HepG2 (cell line): ENCODE measurements around the gene HSPB7. TPM values are rescaled to one million over a fixed set of nuclear protein-coding genes. Genes with fewer than 3 reads are reported as not detected.

Experiments
- FOXK2 ChIP-seq: fragments of 450-650 bp; IDR thresholded peaks from 2 replicates; pipeline ENCODE4 v1.6.1; 2016
- HDAC2 ChIP-seq: sonication (generic); formaldehyde crosslinking; IDR thresholded peaks from 2 replicates; pipeline ENCODE4 v1.4.0; 2020; ENCODE audit warnings: missing genetic modification reagents
- MLXIP ChIP-seq: sonication (generic); formaldehyde crosslinking; IDR thresholded peaks from 2 replicates; pipeline ENCODE4 v1.9.0; 2021; ENCODE audit warnings: missing genetic modification reagents, borderline replicate concordance
- NR3C1 ChIP-seq: sonication (generic); formaldehyde crosslinking; IDR thresholded peaks from 2 replicates; pipeline ENCODE4 v1.4.0; 2020; ENCODE audit warnings: missing genetic modification reagents
- PAXIP1 ChIP-seq: sonication (generic); formaldehyde crosslinking; conservative IDR thresholded peaks from 2 replicates; pipeline ENCODE4 v1.4.0; 2020; ENCODE audit warnings: mild to moderate bottlenecking, missing genetic modification reagents, moderate library complexity
- SMC3 ChIP-seq: IDR thresholded peaks from 2 replicates; pipeline ENCODE4 v1.6.1; 2011; ENCODE audit warnings: low read length, improper control_type of control experiment
- TCF7 ChIP-seq: sonication (generic); IDR thresholded peaks from 2 replicates; pipeline ENCODE4 v1.6.1; 2016; ENCODE audit warnings: antibody characterized with exemption, low read depth
- YY1 ChIP-seq: IDR thresholded peaks from 2 replicates; pipeline ENCODE4 v1.6.1; 2011; ENCODE audit warnings: low read length, low read depth, moderate library complexity, mild to moderate bottlenecking; ENCODE audit not compliant: insufficient read depth, insufficient replicate concordance
- ZNF180 ChIP-seq: sonication (generic); formaldehyde crosslinking; IDR thresholded peaks from 2 replicates; pipeline ENCODE4 v1.4.0; 2020; ENCODE audit warnings: low read depth, missing genetic modification reagents, borderline replicate concordance
- ZNF317 ChIP-seq: sonication (generic); formaldehyde crosslinking; IDR thresholded peaks from 2 replicates; pipeline ENCODE4 v1.5.0; 2020; ENCODE audit warnings: mild to moderate bottlenecking, missing genetic modification reagents
- ZNF746 ChIP-seq: sonication (generic); formaldehyde crosslinking; IDR thresholded peaks from 2 replicates; pipeline ENCODE4 v1.8.0; 2022; ENCODE audit warnings: mild to moderate bottlenecking, missing genetic modification reagents
- polyA plus RNA-seq, 8 experiments: library from polyadenylated mRNA; depleted of rRNA in 3 of 8; stranded (reverse) in 7 of 8; unstranded in 1 of 8; fragments of >200 nt; fragmentation: Illumina TruSeq in 4 of 8; extraction: Trizol in 4 of 8; gene quantifications; 2 replicates each; pipeline versions ENCODE4 v1.2.1 to v1.2.3, GENCODE V29; 2011 to 2016; ENCODE audit warnings: low read depth in 4 of 8, missing spikeins in 1 of 8, mixed read lengths in 1 of 8; ENCODE audit not compliant: insufficient read depth in 1 of 8
- total RNA-seq, 5 experiments: library from RNA; depleted of rRNA; stranded (reverse); fragments of >200 nt; fragmentation: Illumina TruSeq; extraction: Trizol; gene quantifications; 2 replicates each; pipeline ENCODE4 v1.2.3, GENCODE V29; 2016; ENCODE audit warnings: low read depth in 1 of 5

HSPB7 gene
- total and polyA plus RNA-seq, 2 of the 13 experiments (the other 11 are each of a cell fraction or from before 2014, with no cell fraction given), result 0.20 TPM; not detected in 1

GRCh38 chr1:16043950-16044349, 26.1 kb upstream of the HSPB7 start (continued):
- TF ChIP-seq MLXIP (CRISPR knock-in tag), result no peak
- TF ChIP-seq TCF7, result no peak
- no peak for TF ChIP-seq NR3C1
- no peak for TF ChIP-seq PAXIP1 (CRISPR knock-in tag)
- TF ChIP-seq SMC3, result no peak
- TF ChIP-seq FOXK2, result no peak
- TF ChIP-seq ZNF746, result no peak
- TF ChIP-seq ZNF180 (CRISPR knock-in tag), result no peak
- TF ChIP-seq HDAC2 (CRISPR knock-in tag), result no peak
- no peak for TF ChIP-seq ZNF317
- TF ChIP-seq YY1, result no peak
